ENCODE data around the gene XPO1. TPM values are rescaled to one million over a fixed set of nuclear protein-coding genes. Genes with fewer than 3 reads are reported as not detected.
A peak's percentile ranks its signal among the peaks of the same experiment; 100 is the strongest.

Gene XPO1
- total and polyA plus RNA-seq, 2 of the 4 experiments (the other 2 are of a cell fraction), result 78.5 to 104 TPM

DNA sequence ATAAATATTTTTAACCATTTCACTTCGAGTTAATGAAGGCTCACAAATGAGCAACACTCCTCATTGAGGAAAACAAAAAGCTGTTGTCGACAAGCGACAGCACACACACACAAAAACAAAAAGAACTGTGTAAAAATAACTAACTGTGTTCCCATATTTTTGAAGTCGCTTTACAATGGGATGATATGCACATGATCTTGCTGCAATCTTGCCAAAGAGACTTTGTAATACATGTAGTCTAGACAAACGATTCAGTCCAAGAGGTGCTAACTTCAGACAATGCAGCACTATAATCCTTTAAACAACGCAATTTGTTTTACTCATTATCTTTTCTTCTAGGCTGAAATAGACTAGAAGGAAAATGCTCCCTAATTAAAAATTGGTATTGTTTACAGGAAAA lies 60.1 kb downstream of the XPO1 start:
- Histone ChIP-seq H3K4me3 (ENCODE audit: insufficient read depth, low read depth, low read length) (no peak overlapping the region), H3K14ac (replicated peaks; ENCODE audit: low read depth, low read length) (no peak overlapping the region), H3K9ac (ENCODE audit: low read depth, low read length) (no peak overlapping the region), H3K18ac (ENCODE audit: low read depth, low read length) (no peak overlapping the region), H4K5ac (ENCODE audit: low read depth, low read length) (no peak overlapping the region), H3K27me3 (ENCODE audit: control insufficient read depth, insufficient read depth, low read length) (no peaks in the 10 kb centered on the region), H3K9me3 (ENCODE audit: control insufficient read depth, insufficient read depth, low read length) (no peaks in the 10 kb centered on the region), H2BK20ac (ENCODE audit: low read depth, low read length) (no peak overlapping the region), H2BK15ac (ENCODE audit: low read depth, low read length) (no peak overlapping the region), H3K23ac (ENCODE audit: low read depth, low read length) (no peak overlapping the region), H3K9me1 (ENCODE audit: insufficient read depth, low read length) (0 out of 2 replicates have a peak, but pooled peaks cover 4% of the 10 kb centered on the region), H2AK9ac (replicated peaks; ENCODE audit: low read depth, low read length, poor library complexity) (no peak overlapping the region), H4K91ac (ENCODE audit: insufficient read depth, low read depth, low read length) (no peak overlapping the region), H2AK5ac (ENCODE audit: low read depth, low read length) (no peak overlapping the region), H3K56ac (ENCODE audit: extremely low read depth, insufficient read depth, low read length) (no peak overlapping the region), H2BK120ac (ENCODE audit: low read depth, low read length) (no peak overlapping the region), H3K4ac (ENCODE audit: low read depth, low read length) (no peak overlapping the region), H2BK5ac (ENCODE audit: low read depth, low read length, poor library complexity, severe bottlenecking) (no peak overlapping the region), H3K36me3 (ENCODE audit: control insufficient read depth, insufficient read depth, low read length) (peaks cover 47% of the 10 kb centered on the region), H2AFZ (replicated peaks; ENCODE audit: low read length, poor library complexity) (no peak overlapping the region), H4K8ac (ENCODE audit: low read depth in 2 of 2, low read length in 2 of 2) (no peak overlapping the region), H3K4me1 (ENCODE audit: control insufficient read depth, insufficient read depth, low read length) (no peaks in the 10 kb centered on the region), H3K79me1 (ENCODE audit: low read depth in 1 of 2, low read length in 2 of 2) (peaks cover 15 to 36% of the 10 kb centered on the region in 2 experiments; a peak in 3 of 4 replicates), H3K27ac (ENCODE audit: insufficient read depth, low read length) (no peak overlapping the region), H4K20me1 (ENCODE audit: insufficient read depth, low read length) (no peaks in the 10 kb centered on the region; the same call in 1 of the 2 replicates), H3K4me2 (ENCODE audit: low read depth, low read length) (no peak overlapping the region)
- in situ Hi-C loops (cut with MboI; ENCODE audit: low sequenced_read_pairs), result no loop called here
- BruUV-seq (replicated peaks), result TSS peak; percentile 98
- no CpG with 5 or more reads among the region's 6 CpGs for WGBS, 2 experiments (ENCODE audit: extremely low coverage in 2 of 2, insufficient read length in 1 of 2)
- CTCF ChIA-PET, result no interaction called here
- POLR2A ChIA-PET (ENCODE audit: unreplicated experiment), result no interaction called here
- TF ChIP-seq RFX5 (IDR thresholded peaks at IDR 0.05; ENCODE audit: low read depth, low read length), result no peak
- TF ChIP-seq MXI1 (IDR thresholded peaks at IDR 0.05; ENCODE audit: borderline replicate concordance, low read depth, low read length), result no peak
- TF ChIP-seq, protein P1, sequence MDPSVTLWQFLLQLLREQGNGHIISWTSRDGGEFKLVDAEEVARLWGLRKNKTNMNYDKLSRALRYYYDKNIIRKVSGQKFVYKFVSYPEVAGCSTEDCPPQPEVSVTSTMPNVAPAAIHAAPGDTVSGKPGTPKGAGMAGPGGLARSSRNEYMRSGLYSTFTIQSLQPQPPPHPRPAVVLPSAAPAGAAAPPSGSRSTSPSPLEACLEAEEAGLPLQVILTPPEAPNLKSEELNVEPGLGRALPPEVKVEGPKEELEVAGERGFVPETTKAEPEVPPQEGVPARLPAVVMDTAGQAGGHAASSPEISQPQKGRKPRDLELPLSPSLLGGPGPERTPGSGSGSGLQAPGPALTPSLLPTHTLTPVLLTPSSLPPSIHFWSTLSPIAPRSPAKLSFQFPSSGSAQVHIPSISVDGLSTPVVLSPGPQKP (IDR thresholded peaks at IDR 0.05; ENCODE audit: borderline replicate concordance, low read depth, low read length), result no peak
- TF ChIP-seq FOS (IDR thresholded peaks at IDR 0.05; ENCODE audit: low read depth, low read length), result no peak
- TF ChIP-seq BHLHE40 (IDR thresholded peaks at IDR 0.05; ENCODE audit: low read depth, low read length), result no peak
- TF ChIP-seq SMC3 (IDR thresholded peaks at IDR 0.05; ENCODE audit: low read depth, low read length), result no peak
- no peak for TF ChIP-seq CHD1 (IDR thresholded peaks at IDR 0.05; ENCODE audit: low read depth, low read length)
- no peak for TF ChIP-seq MAFK (IDR thresholded peaks at IDR 0.05; ENCODE audit: low read depth, low read length)
- TF ChIP-seq CEBPB (IDR thresholded peaks at IDR 0.05; ENCODE audit: low read depth, low read length), result no peak
- TF ChIP-seq POLR2A (IDR thresholded peaks at IDR 0.05; ENCODE audit: low read depth, low read length), result no peak
- TF ChIP-seq, protein P2, sequence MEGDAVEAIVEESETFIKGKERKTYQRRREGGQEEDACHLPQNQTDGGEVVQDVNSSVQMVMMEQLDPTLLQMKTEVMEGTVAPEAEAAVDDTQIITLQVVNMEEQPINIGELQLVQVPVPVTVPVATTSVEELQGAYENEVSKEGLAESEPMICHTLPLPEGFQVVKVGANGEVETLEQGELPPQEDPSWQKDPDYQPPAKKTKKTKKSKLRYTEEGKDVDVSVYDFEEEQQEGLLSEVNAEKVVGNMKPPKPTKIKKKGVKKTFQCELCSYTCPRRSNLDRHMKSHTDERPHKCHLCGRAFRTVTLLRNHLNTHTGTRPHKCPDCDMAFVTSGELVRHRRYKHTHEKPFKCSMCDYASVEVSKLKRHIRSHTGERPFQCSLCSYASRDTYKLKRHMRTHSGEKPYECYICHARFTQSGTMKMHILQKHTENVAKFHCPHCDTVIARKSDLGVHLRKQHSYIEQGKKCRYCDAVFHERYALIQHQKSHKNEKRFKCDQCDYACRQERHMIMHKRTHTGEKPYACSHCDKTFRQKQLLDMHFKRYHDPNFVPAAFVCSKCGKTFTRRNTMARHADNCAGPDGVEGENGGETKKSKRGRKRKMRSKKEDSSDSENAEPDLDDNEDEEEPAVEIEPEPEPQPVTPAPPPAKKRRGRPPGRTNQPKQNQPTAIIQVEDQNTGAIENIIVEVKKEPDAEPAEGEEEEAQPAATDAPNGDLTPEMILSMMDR (conservative IDR thresholded peaks at IDR 0.05; ENCODE audit: low read depth, low read length), result no peak
- no peak for TF ChIP-seq NFE2L2 (IDR thresholded peaks at IDR 0.05; ENCODE audit: low read depth, low read length)
- TF ChIP-seq RCOR1 (IDR thresholded peaks at IDR 0.05; ENCODE audit: insufficient replicate concordance, low read length), result no peak
- TF ChIP-seq, protein P3, sequence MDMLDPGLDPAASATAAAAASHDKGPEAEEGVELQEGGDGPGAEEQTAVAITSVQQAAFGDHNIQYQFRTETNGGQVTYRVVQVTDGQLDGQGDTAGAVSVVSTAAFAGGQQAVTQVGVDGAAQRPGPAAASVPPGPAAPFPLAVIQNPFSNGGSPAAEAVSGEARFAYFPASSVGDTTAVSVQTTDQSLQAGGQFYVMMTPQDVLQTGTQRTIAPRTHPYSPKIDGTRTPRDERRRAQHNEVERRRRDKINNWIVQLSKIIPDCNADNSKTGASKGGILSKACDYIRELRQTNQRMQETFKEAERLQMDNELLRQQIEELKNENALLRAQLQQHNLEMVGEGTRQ (IDR thresholded peaks at IDR 0.05; ENCODE audit: low read depth, low read length), result no peak
- dilution Hi-C loops (cut with HindIII; ENCODE audit: low sequenced_read_pairs, unreplicated experiment), result no loop called here
- intact Hi-C loops (cut with micrococcal nuclease), result no loop called here
- DNase-seq (no peak), ATAC-seq (ENCODE audit: low read depth) (no peak)
